Skeletal muscle tissue (tissue), 4 donors: ENCODE measurements around the gene DRC7. TPM values are rescaled to one million over a fixed set of nuclear protein-coding genes. Genes with fewer than 3 reads are reported as not detected.

ENCODE experiments used
- H3K27ac ChIP-seq: one replicate; pipeline ENCODE4 v1.7.0; 2013; ENCODE audit warnings: mild to moderate bottlenecking, low read depth, low read length, inconsistent platforms
- H3K27me3 ChIP-seq, 3 donors: one replicate each; pipeline ENCODE4 v1.7.0; 2013; ENCODE audit warnings: low read length in 3 of 3; ENCODE audit not compliant: control insufficient read depth in 3 of 3, insufficient read depth in 3 of 3
- H3K36me3 ChIP-seq, 3 donors: one replicate each; pipeline ENCODE4 v1.7.0; 2013; ENCODE audit warnings: low read length in 3 of 3; ENCODE audit not compliant: control insufficient read depth in 3 of 3, insufficient read depth in 3 of 3
- H3K4me1 ChIP-seq, 3 donors: one replicate each; pipeline ENCODE4 v1.7.0; 2013; ENCODE audit warnings: low read length in 3 of 3, mild to moderate bottlenecking in 3 of 3; ENCODE audit not compliant: control insufficient read depth in 3 of 3, insufficient read depth in 3 of 3
- H3K4me3 ChIP-seq, 3 donors: one replicate each; pipeline ENCODE4 v1.7.0; 2013; ENCODE audit warnings: low read length in 3 of 3
- H3K9ac ChIP-seq, 3 donors: one replicate each; pipeline ENCODE4 v1.7.0; 2013; ENCODE audit warnings: low read length in 3 of 3, mild to moderate bottlenecking in 3 of 3, moderate library complexity in 2 of 3, low read depth in 1 of 3
- H3K9me3 ChIP-seq, 3 donors: one replicate each; pipeline ENCODE4 v1.7.0; 2013; ENCODE audit warnings: low read length in 3 of 3; ENCODE audit not compliant: control insufficient read depth in 3 of 3
- total RNA-seq: library from RNA; depleted of rRNA; stranded (reverse); fragments of >200 nt; gene quantifications from one replicate; pipeline ENCODE4 v1.2.3, GENCODE V29; 2014
- donor health status: Osteomylitis.

DRC7 gene
- total RNA-seq: not detected

GRCh38 chr16:57694725-57695679 lies at the start of gene DRC7:
Gene DRC7, plus strand, starts transcription at chr16:57694806. Its CDS starts 3,144 bp downstream, at chr16:57697950.
- peak within 1 kb of the TSS in 1 of 3 donors; percentile 23 for H3K4me3 ChIP-seq
- peaks cover 0 to 16% (median 5%) of the 10 kb centered on the region in 3 donors for H3K27me3 ChIP-seq
- no peak within 1 kb of the TSS for H3K9ac ChIP-seq
- H3K4me1 ChIP-seq: no peaks in the 10 kb centered on the region
- no peaks in the 10 kb centered on the region for H3K36me3 ChIP-seq
- no peaks in the 10 kb centered on the region for H3K9me3 ChIP-seq
- H3K27ac ChIP-seq: no peak within 1 kb of the TSS

DNA sequence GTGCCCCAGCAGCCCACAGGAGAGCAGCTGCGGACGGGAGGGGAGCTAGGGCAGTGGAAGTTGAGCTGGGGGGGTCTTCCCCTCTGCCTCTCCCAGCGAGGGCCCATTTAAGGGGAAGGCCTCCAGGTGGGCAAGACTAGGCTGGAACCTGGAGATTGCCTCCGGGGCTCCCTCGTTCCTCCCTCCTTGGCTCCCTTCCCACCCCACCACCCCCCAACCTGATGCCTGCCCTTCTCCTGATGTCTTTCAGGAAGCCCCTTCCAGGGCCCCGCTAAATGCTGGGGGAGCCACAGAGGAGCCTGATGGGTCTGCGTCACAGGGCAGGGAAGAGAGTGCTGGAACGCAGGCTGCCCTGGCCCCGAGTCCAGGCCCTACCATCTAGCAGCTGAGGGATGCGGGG lies 49.4 kb upstream of the DRC7 start:
- peaks cover 11 to 27% (median 13%) of the 10 kb centered on the region in 3 donors for H3K27me3 ChIP-seq
- no peaks in the 10 kb centered on the region for H3K9me3 ChIP-seq
- peak overlapping the region in 1 of 3 donors; percentile 50 for H3K9ac ChIP-seq
- peaks cover 0 to 4% (median 0%) of the 10 kb centered on the region in 3 donors for H3K36me3 ChIP-seq
- peaks cover 9 to 32% (median 31%) of the 10 kb centered on the region in 3 donors for H3K4me1 ChIP-seq
- no peak overlapping the region for H3K4me3 ChIP-seq
- H3K27ac ChIP-seq: peak overlapping the region; percentile 60

DNA sequence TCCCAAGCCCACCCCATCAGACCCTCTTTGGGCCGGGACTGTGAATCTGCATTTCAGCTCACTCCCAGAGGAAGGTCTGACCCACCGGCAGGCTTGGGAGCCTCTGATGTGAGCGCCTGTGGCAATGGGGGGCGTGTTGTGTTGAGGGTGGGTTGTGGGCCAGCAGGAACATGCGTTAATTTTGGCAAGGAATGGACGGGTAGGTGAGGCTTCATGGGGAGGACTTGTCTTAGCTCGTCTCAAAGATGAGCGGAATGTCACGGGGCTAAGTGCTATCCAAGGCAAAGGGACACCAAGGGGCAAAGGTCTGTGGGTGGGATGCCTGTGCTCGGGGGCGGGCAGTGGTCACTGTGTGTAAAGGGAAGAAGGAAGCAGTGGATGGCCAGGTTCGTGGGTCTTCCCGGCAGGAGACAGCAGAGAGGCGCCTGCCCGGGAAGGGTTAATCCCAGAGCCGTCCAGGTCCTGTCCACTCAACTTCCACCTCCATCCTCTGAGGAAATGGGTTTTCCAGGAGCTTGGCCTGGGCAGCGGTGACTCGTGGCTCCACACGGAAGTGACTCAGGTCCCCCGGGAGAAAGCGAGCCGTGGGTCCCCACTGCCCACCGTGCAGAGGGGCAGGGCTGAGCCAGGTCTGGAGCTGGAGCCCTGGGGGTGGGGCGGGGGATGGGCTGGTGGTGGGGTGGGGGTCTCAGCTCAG lies 48.8 kb upstream of the DRC7 start:
- H3K9ac ChIP-seq: peak overlapping the region in 1 of 3 donors; percentile 50
- H3K4me3 ChIP-seq: no peak overlapping the region
- no peaks in the 10 kb centered on the region for H3K9me3 ChIP-seq
- peaks cover 0 to 4% (median 0%) of the 10 kb centered on the region in 3 donors for H3K36me3 ChIP-seq
- peaks cover 6 to 28% (median 28%) of the 10 kb centered on the region in 3 donors for H3K4me1 ChIP-seq
- peak overlapping the region; percentile 60 for H3K27ac ChIP-seq
- peaks cover 11 to 30% (median 15%) of the 10 kb centered on the region in 3 donors for H3K27me3 ChIP-seq

GRCh38 chr16:57646388-57647039 lies 48.1 kb upstream of the DRC7 start:
- Histone ChIP-seq H3K36me3 (peaks cover 0 to 7% (median 0%) of the 10 kb centered on the region in 3 donors), H3K9ac (no peak overlapping the region), H3K4me1 (peaks cover 4 to 28% (median 25%) of the 10 kb centered on the region in 3 donors), H3K27ac (peak overlapping the region; percentile 52), H3K27me3 (peaks cover 11 to 36% (median 19%) of the 10 kb centered on the region in 3 donors), H3K9me3 (no peaks in the 10 kb centered on the region), H3K4me3 (no peak overlapping the region)

- peaks cover 4 to 28% (median 25%) of the 10 kb centered on the region in 3 donors for H3K4me1 ChIP-seq
- H3K27ac ChIP-seq: peak overlapping the region; percentile 76
- H3K27me3 ChIP-seq: peaks cover 11 to 43% (median 19%) of the 10 kb centered on the region in 3 donors
- H3K9ac ChIP-seq: no peak overlapping the region
- H3K36me3 ChIP-seq: peaks cover 0 to 7% (median 0%) of the 10 kb centered on the region in 3 donors
- no peak overlapping the region for H3K4me3 ChIP-seq
- H3K9me3 ChIP-seq: no peaks in the 10 kb centered on the region
Measured at GRCh38 chr16:57647136-57647875, 47.3 kb upstream of the DRC7 start.

DNA sequence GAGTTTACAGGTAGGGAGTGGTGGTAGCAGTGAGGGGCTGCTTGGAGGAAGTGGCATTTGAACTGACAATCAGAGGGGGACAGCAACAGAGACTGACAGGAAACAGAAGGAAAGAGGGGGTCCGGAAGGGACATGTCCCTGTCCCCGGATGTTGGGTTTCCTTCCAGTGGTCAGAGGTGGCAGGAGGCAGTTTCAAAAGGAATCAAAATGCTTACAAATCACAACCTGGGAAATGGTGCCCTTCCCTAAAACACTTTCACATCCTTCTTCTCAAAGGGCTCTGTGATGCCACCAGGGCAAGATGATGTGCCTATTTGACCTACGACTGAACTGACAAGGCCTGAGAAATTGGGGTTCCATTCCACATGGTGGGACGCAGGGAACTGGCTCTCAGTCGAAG lies 46.5 kb upstream of the DRC7 start:
- Histone ChIP-seq H3K4me3 (no peak overlapping the region), H3K36me3 (peaks cover 0 to 7% (median 0%) of the 10 kb centered on the region in 3 donors), H3K27me3 (peaks cover 11 to 44% (median 19%) of the 10 kb centered on the region in 3 donors), H3K9ac (no peak overlapping the region), H3K4me1 (peaks cover 4 to 26% (median 25%) of the 10 kb centered on the region in 3 donors), H3K27ac (peak overlapping the region; percentile 76), H3K9me3 (no peaks in the 10 kb centered on the region)

DNA sequence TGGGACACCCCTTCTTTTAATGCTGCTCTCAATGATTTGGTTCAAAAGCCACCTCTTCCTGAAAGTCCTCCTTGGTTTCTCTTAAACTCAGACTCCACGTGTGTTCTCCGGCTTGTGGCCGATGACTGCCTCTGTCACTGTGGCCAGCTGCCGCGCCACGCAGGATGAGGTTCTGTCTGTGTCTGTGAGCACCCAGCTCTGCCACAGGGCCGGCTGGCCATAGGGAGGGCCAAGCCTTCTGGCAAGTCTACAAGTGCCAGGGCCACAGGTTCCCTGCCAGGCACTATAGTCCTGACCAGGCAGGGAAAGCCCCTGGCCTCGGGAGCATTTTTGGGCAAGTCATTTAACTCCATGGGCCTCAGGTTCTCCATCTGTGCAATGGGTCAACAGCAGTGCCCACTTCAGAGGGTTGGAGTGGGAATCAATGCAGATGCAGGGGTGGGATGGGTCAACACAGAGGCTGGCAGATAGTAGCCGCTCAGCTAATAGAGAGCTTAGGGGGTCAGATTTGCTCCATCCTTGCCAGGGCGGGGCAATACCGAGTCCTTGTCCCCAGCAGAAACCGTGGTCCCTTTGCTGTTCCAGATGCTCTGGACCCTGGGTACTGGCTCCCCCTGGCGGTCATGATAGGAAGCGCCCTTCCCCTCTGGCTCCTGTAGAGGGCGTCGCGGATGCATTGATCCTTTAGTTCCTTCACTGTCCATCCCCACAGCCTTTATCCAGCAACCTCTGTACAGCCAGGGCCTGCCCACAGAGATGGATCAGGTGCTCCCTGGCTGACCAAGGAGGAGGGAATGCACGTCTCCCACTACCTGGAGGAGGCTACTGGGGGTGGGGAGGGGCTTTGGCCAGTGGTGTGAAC lies 45.8 kb upstream of the DRC7 start:
- Histone ChIP-seq H3K27ac (peak overlapping the region; percentile 76), H3K9me3 (no peaks in the 10 kb centered on the region), H3K4me1 (peaks cover 4 to 26% (median 25%) of the 10 kb centered on the region in 3 donors), H3K27me3 (peaks cover 11 to 48% (median 19%) of the 10 kb centered on the region in 3 donors), H3K9ac (no peak overlapping the region), H3K4me3 (no peak overlapping the region), H3K36me3 (peaks cover 0 to 7% (median 0%) of the 10 kb centered on the region in 3 donors)

DNA sequence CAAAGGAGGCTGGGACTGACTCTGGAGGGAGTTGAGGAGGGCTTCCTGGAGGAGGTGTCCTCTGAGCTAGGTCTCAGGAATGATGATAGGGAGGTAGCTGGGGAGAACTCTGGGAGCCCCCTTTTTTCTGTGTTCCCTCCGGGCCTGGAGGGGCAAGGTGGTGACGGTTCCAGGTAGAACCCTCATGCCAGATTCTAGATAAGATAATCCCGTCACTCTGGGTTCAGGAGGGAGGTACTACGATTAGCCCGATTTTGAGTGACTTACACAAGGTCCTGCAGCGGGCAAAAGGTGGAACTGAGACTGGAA lies 45.2 kb upstream of the DRC7 start:
- peaks cover 0 to 5% (median 0%) of the 10 kb centered on the region in 3 donors for H3K36me3 ChIP-seq
- peaks cover 4 to 22% (median 21%) of the 10 kb centered on the region in 3 donors for H3K4me1 ChIP-seq
- H3K9me3 ChIP-seq: no peaks in the 10 kb centered on the region
- peaks cover 11 to 46% (median 19%) of the 10 kb centered on the region in 3 donors for H3K27me3 ChIP-seq
- H3K4me3 ChIP-seq: no peak overlapping the region
- H3K9ac ChIP-seq: no peak overlapping the region
- no peak overlapping the region for H3K27ac ChIP-seq
